Common myeloid progenitor, CD34-positive (primary cell): ENCODE data around the gene NR1H4.
"Not testable (repeated sequence)": the region's sequence is repeated elsewhere in the genome, so short reads cannot be mapped to it uniquely, and the experiment has no call there.

Source experiments
- CTCF ChIA-PET: fragments of 350-600 bp; sonication (Branson Sonifier 250); formaldehyde crosslinking; loops from one replicate; lab custom pipeline; 2021; ENCODE audit warnings: antibody characterized with exemption; lab: Charles Lee
- POLR2A ChIA-PET: fragments of 350-600 bp; sonication (Branson Sonifier 250); formaldehyde crosslinking; loops from one replicate; lab custom pipeline; 2021; ENCODE audit warnings: antibody characterized with exemption; lab: Charles Lee
- DNase-seq, 3 donors: peaks; one replicate each; pipeline versions ENCODE4 v3.0.0 to v3.0.0-alpha.2; 2013
- H3K27ac ChIP-seq, 2 experiments: 1 replicate in 1 of 2; 2 replicates in 1 of 2; pipeline ENCODE4 v1.7.0; 2013; ENCODE audit warnings: inconsistent platforms in 2 of 2, low read length in 2 of 2, mild to moderate bottlenecking in 2 of 2, low read depth in 1 of 2, moderate library complexity in 1 of 2; ENCODE audit not compliant: severe bottlenecking in 2 of 2, insufficient read depth in 1 of 2, poor library complexity in 1 of 2
- H3K27me3 ChIP-seq, 5 experiments: replicated peaks in 2 of 5; 1 replicate in 3 of 5; 2 replicates in 2 of 5; pipeline versions ENCODE4 v1.6.1 to v1.7.0; 2013; ENCODE audit warnings: low read length in 4 of 5, mild to moderate bottlenecking in 2 of 5, moderate library complexity in 2 of 5, inconsistent platforms in 1 of 5; ENCODE audit not compliant: insufficient read depth in 5 of 5, control insufficient read depth in 4 of 5
- H3K36me3 ChIP-seq, 4 experiments: 1 replicate in 2 of 4; 2 replicates in 2 of 4; pipeline versions ENCODE4 v1.6.1 to v1.7.0; 2013; ENCODE audit warnings: low read length in 3 of 4, control low read depth in 1 of 4, mild to moderate bottlenecking in 1 of 4; ENCODE audit not compliant: control insufficient read depth in 4 of 4, insufficient read depth in 4 of 4
- H3K4me1 ChIP-seq, 4 experiments: 1 replicate in 3 of 4; 2 replicates in 1 of 4; pipeline versions ENCODE4 v1.6.1 to v1.7.1; 2013; ENCODE audit warnings: low read length in 3 of 4, mild to moderate bottlenecking in 3 of 4, control low read depth in 1 of 4, inconsistent platforms in 1 of 4, moderate library complexity in 1 of 4; ENCODE audit not compliant: control insufficient read depth in 4 of 4, insufficient read depth in 4 of 4; ENCODE audit errors: control extremely low read depth in 1 of 4
- H3K4me3 ChIP-seq, 7 experiments: 1 replicate in 4 of 7; 2 replicates in 3 of 7; pipeline versions ENCODE4 v1.5.1 to v1.7.0; 2013; ENCODE audit warnings: mild to moderate bottlenecking in 7 of 7, low read length in 6 of 7, moderate library complexity in 6 of 7, inconsistent platforms in 2 of 7, low read depth in 2 of 7, control low read depth in 1 of 7; ENCODE audit not compliant: insufficient read depth in 4 of 7, control insufficient read depth in 1 of 7; ENCODE audit errors: extremely low read depth in 1 of 7
- H3K9me3 ChIP-seq, 5 experiments: 1 replicate in 4 of 5; 2 replicates in 1 of 5; pipeline versions ENCODE4 v1.6.1 to v1.7.1; 2013; ENCODE audit warnings: low read length in 4 of 5, mild to moderate bottlenecking in 2 of 5, inconsistent platforms in 1 of 5, low read depth in 1 of 5, moderate library complexity in 1 of 5; ENCODE audit not compliant: control insufficient read depth in 4 of 5, insufficient read depth in 2 of 5; ENCODE audit errors: control extremely low read depth in 1 of 5
- WGBS: methylation state at CpG from one replicate; pipeline ENCODE4 v1.1.5; 2013; ENCODE audit not compliant: insufficient coverage; 5-methylcytosine and 5-hydroxymethylcytosine counted together

Gene NR1H4

DNA sequence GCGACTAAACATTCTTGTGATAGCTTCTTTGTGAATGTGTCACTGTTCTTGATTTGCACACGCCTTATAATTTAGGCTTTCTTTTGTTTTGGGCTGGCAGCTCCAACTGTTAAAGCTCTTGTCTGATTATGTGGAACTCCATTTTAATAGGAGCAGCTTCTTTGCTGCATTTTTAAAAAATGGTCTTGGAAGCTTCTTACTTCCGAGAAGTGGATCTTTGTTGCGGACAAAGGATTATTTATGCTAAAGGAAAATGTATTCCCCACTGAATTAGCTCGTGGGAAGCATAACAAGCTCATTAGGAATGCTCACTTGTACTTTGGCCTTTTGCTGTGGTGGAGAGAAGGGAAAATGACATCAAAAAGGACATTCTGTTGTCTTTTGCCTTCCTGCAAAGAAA lies 119.8 kb downstream of the NR1H4 start:
- no peak overlapping the region for H3K27ac ChIP-seq
- H3K4me3 ChIP-seq = no peak overlapping the region
- H3K36me3 ChIP-seq = no peaks in the 10 kb centered on the region
- H3K27me3 ChIP-seq = no peaks in the 10 kb centered on the region
- CTCF ChIA-PET = interaction anchor here (0.7 kb wide), 1 partner anchor 1803 kb away, joined by 4 read pairs; no protein-coding TSS in a partner anchor
- 97% methylated on average over 5 of the region's 5 CpGs for WGBS
- DNase-seq = no peak
- H3K9me3 ChIP-seq = peaks cover 0 to 3% (median 0%) of the 10 kb centered on the region in 5 experiments
- H3K4me1 ChIP-seq = no peaks in the 10 kb centered on the region
- POLR2A ChIA-PET = no interaction called here

- Histone ChIP-seq H3K4me3 (no peak overlapping the region), H3K27me3 (no peaks in the 10 kb centered on the region), H3K27ac (no peak overlapping the region), H3K4me1 (peaks cover 0 to 4% (median 0%) of the 10 kb centered on the region in 4 experiments), H3K9me3 (peaks cover 0 to 3% (median 0%) of the 10 kb centered on the region in 5 experiments), H3K36me3 (peaks cover 0 to 4% (median 0%) of the 10 kb centered on the region in 4 experiments)
- ChIA-PET POLR2A (no interaction called here), CTCF (no interaction called here)
- DNase-seq = no peak
- no CpG with 5 or more reads among the region's 1 CpG for WGBS
Measured at GRCh38 chr12:100601626-100602025, 128.0 kb downstream of the NR1H4 start.

- POLR2A ChIA-PET = not testable (repeated sequence)
- no CpG with 5 or more reads among the region's 1 CpG for WGBS
- peak in 1 of 3 donors; percentile 13 for DNase-seq
Measured at GRCh38 chr12:100602997-100603396, 129.3 kb downstream of the NR1H4 start.

GRCh38 chr12:100608776-100609175 lies 135.1 kb downstream of the NR1H4 start:
- ChIA-PET CTCF (interaction anchor here (0.8 to 1.2 kb wide), 2 partner anchors 8 to 54 kb away, joined by 3 to 4 read pairs; no protein-coding TSS in a partner anchor), POLR2A (no interaction called here)
- 78% methylated on average over 1 of the region's 1 CpG for WGBS
- peak; percentile 13 to 70 (median 66) for DNase-seq
- Histone ChIP-seq H3K27me3 (no peaks in the 10 kb centered on the region), H3K9me3 (peaks cover 0 to 3% (median 0%) of the 10 kb centered on the region in 5 experiments), H3K27ac (no peak overlapping the region), H3K36me3 (peaks cover 0 to 4% (median 1%) of the 10 kb centered on the region in 4 experiments), H3K4me3 (no peak overlapping the region), H3K4me1 (peaks cover 0 to 33% (median 12%) of the 10 kb centered on the region in 4 experiments)

More at GRCh38 chr12:100602997-100603396, 129.3 kb downstream of the NR1H4 start:
- CTCF ChIA-PET, H3K27ac ChIP-seq, H3K4me1 ChIP-seq, H3K9me3 ChIP-seq, H3K36me3 ChIP-seq, H3K27me3 ChIP-seq, H3K4me3 ChIP-seq: not testable (repeated sequence)

- ChIA-PET CTCF (no interaction called here), POLR2A (no interaction called here)
- no CpG with 5 or more reads among the region's 4 CpGs for WGBS
- DNase-seq = peak in 1 of 3 donors; percentile 7
- Histone ChIP-seq H3K27ac (no peak overlapping the region), H3K27me3 (no peaks in the 10 kb centered on the region), H3K4me1 (peaks cover 0 to 33% (median 12%) of the 10 kb centered on the region in 4 experiments), H3K9me3 (peaks cover 0 to 3% (median 0%) of the 10 kb centered on the region in 5 experiments), H3K36me3 (peaks cover 0 to 4% (median 2%) of the 10 kb centered on the region in 4 experiments), H3K4me3 (no peak overlapping the region)
Measured at GRCh38 chr12:100610666-100611430, 137.2 kb downstream of the NR1H4 start.

GRCh38 chr12:100612606-100613005 lies 138.9 kb downstream of the NR1H4 start:
- Histone ChIP-seq H3K4me1 (peaks cover 0 to 33% (median 12%) of the 10 kb centered on the region in 4 experiments), H3K4me3 (no peak overlapping the region), H3K27ac (no peak overlapping the region), H3K36me3 (peaks cover 0 to 4% (median 2%) of the 10 kb centered on the region in 4 experiments), H3K27me3 (no peaks in the 10 kb centered on the region), H3K9me3 (no peaks in the 10 kb centered on the region)
- ChIA-PET CTCF (interaction anchor here (1.1 kb wide), 1 partner anchor 14 kb away, joined by 3 read pairs; no protein-coding TSS in a partner anchor), POLR2A (interaction anchor here (1.0 kb wide), 1 partner anchor 39 kb away, joined by 3 read pairs; the partner anchor contains the start of gene GAS2L3)
- DNase-seq = no peak
- WGBS = no CpG with 5 or more reads among the region's 3 CpGs
